ES-I3 (cell line): ENCODE data around the gene TBC1D22B.

Experiments used
- H3K36me3 ChIP-seq: 2 replicates; pipeline ENCODE4 v1.6.1; 2013; ENCODE audit warnings: mild to moderate bottlenecking, low read length, control low read depth, moderate library complexity; ENCODE audit not compliant: insufficient read depth
- H3K4me1 ChIP-seq: 2 replicates; pipeline ENCODE4 v1.6.1; 2013; ENCODE audit warnings: mild to moderate bottlenecking, control low read depth, low read length; ENCODE audit not compliant: insufficient read depth
- H3K9ac ChIP-seq: 2 replicates; pipeline ENCODE4 v1.6.1; 2013; ENCODE audit warnings: low read depth, mild to moderate bottlenecking, low read length, moderate library complexity
- H3K9me3 ChIP-seq: 2 replicates; pipeline ENCODE4 v1.6.1; 2013; ENCODE audit warnings: mild to moderate bottlenecking, low read length, moderate library complexity; ENCODE audit not compliant: control insufficient read depth, insufficient read depth

TBC1D22B gene

GRCh38 chr6:37244430-37245310, 12.9 kb upstream of the TBC1D22B start:
- peaks cover 11% of the 10 kb centered on the region for H3K4me1 ChIP-seq
- no peak overlapping the region for H3K9ac ChIP-seq

GRCh38 chr6:37251211-37251780, 6.3 kb upstream of the TBC1D22B start:
- Histone ChIP-seq H3K9ac (no peak overlapping the region), H3K36me3 (no peaks in the 10 kb centered on the region), H3K4me1 (no peaks in the 10 kb centered on the region), H3K9me3 (no peaks in the 10 kb centered on the region)

More at GRCh38 chr6:37244430-37245310, 12.9 kb upstream of the TBC1D22B start:
- Histone ChIP-seq H3K36me3 (no peaks in the 10 kb centered on the region), H3K9me3 (no peaks in the 10 kb centered on the region)

- Histone ChIP-seq H3K9me3 (no peaks in the 10 kb centered on the region), H3K9ac (no peak overlapping the region), H3K36me3 (no peaks in the 10 kb centered on the region), H3K4me1 (no peaks in the 10 kb centered on the region)
These were observed 4.0 kb upstream of the TBC1D22B start for GRCh38 chr6:37253486-37254007.

GRCh38 chr6:37254881-37255280, 2.7 kb upstream of the TBC1D22B start:
- Histone ChIP-seq H3K4me1 (peaks cover 3% of the 10 kb centered on the region; the same call in 1 of the 2 replicates), H3K9ac (no peak overlapping the region), H3K9me3 (no peaks in the 10 kb centered on the region), H3K36me3 (no peaks in the 10 kb centered on the region)

- no peaks in the 10 kb centered on the region for H3K36me3 ChIP-seq
- no peaks in the 10 kb centered on the region for H3K9me3 ChIP-seq
- peaks cover 3% of the 10 kb centered on the region; the same call in 1 of the 2 replicates for H3K4me1 ChIP-seq
- peak overlapping the region; percentile 88; the same call in 1 of the 2 replicates for H3K9ac ChIP-seq
These were observed 766 bp upstream of the TBC1D22B start for GRCh38 chr6:37256692-37257319.

GRCh38 chr6:37257320-37257633, 295 bp upstream of the TBC1D22B start:
- Histone ChIP-seq H3K4me1 (peaks cover 3% of the 10 kb centered on the region; the same call in 1 of the 2 replicates), H3K9ac (peak overlapping the region; percentile 88; the same call in 1 of the 2 replicates), H3K36me3 (no peaks in the 10 kb centered on the region), H3K9me3 (no peaks in the 10 kb centered on the region)

- Histone ChIP-seq H3K36me3 (no peaks in the 10 kb centered on the region), H3K4me1 (peaks cover 3% of the 10 kb centered on the region; the same call in 1 of the 2 replicates), H3K9ac (peak overlapping the region; percentile 88), H3K9me3 (no peaks in the 10 kb centered on the region)
These were observed 983 bp downstream of the TBC1D22B start for GRCh38 chr6:37258405-37259105.

- Histone ChIP-seq H3K4me1 (peaks cover 3% of the 10 kb centered on the region; the same call in 1 of the 2 replicates), H3K9me3 (no peaks in the 10 kb centered on the region), H3K36me3 (no peaks in the 10 kb centered on the region), H3K9ac (no peak overlapping the region)
These were observed 1.6 kb downstream of the TBC1D22B start for GRCh38 chr6:37259191-37259590.

GRCh38 chr6:37260040-37260439, 2.5 kb downstream of the TBC1D22B start:
- Histone ChIP-seq H3K4me1 (peaks cover 8% of the 10 kb centered on the region; the same call in 1 of the 2 replicates), H3K9ac (no peak overlapping the region), H3K36me3 (no peaks in the 10 kb centered on the region), H3K9me3 (no peaks in the 10 kb centered on the region)

GRCh38 chr6:37260444-37260843, 2.9 kb downstream of the TBC1D22B start:
- Histone ChIP-seq H3K36me3 (no peaks in the 10 kb centered on the region), H3K9ac (no peak overlapping the region), H3K4me1 (peaks cover 12% of the 10 kb centered on the region), H3K9me3 (no peaks in the 10 kb centered on the region)

- Histone ChIP-seq H3K9ac (no peak overlapping the region), H3K4me1 (peaks cover 20% of the 10 kb centered on the region), H3K9me3 (no peaks in the 10 kb centered on the region), H3K36me3 (no peaks in the 10 kb centered on the region)
These were observed 3.6 kb downstream of the TBC1D22B start for GRCh38 chr6:37261198-37261597.

- Histone ChIP-seq H3K9ac (no peak overlapping the region), H3K9me3 (no peaks in the 10 kb centered on the region), H3K36me3 (no peaks in the 10 kb centered on the region), H3K4me1 (peaks cover 20% of the 10 kb centered on the region)
These were observed 5.0 kb downstream of the TBC1D22B start for GRCh38 chr6:37262446-37263026.

GRCh38 chr6:37265001-37265400, 7.4 kb downstream of the TBC1D22B start:
- H3K9me3 ChIP-seq = no peaks in the 10 kb centered on the region
- H3K4me1 ChIP-seq = peaks cover 17% of the 10 kb centered on the region
- H3K36me3 ChIP-seq = no peaks in the 10 kb centered on the region
- no peak overlapping the region for H3K9ac ChIP-seq

- H3K36me3 ChIP-seq = no peaks in the 10 kb centered on the region
- H3K9me3 ChIP-seq = no peaks in the 10 kb centered on the region
- peaks cover 17% of the 10 kb centered on the region for H3K4me1 ChIP-seq
- H3K9ac ChIP-seq = peak overlapping the region; percentile 25; the same call in 1 of the 2 replicates
These were observed 8.3 kb downstream of the TBC1D22B start for GRCh38 chr6:37265860-37266259.
